Naive thymus-derived CD8-positive, alpha-beta T cell (primary cell): Measurements from ENCODE around the gene ARMC3. TPM values are rescaled to one million over a fixed set of nuclear protein-coding genes. Genes with fewer than 3 reads are reported as not detected.
A peak's percentile ranks its signal among the peaks of the same experiment; 100 is the strongest.
"Not testable (repeated sequence)": the region's sequence is repeated elsewhere in the genome, so short reads cannot be mapped to it uniquely, and the experiment has no call there.

Source experiments
- ATAC-seq, 2 donors: fragments of 150-1000 bp; cut with Tn5 transposase in 1 of 2; sonication (Bioruptor Pico), chemical (Tn5 transposase) in 1 of 2; 1 replicate in 1 of 2; 2 replicates in 1 of 2; pipeline ENCODE4 v1.10.0; 2021; ENCODE audit warnings: mild to moderate bottlenecking in 2 of 2, moderate library complexity in 2 of 2
- POLR2A ChIA-PET: fragments of 350-600 bp; sonication (Branson Sonifier 250); formaldehyde crosslinking; loops from one replicate; lab custom pipeline; 2021; ENCODE audit warnings: antibody characterized with exemption; lab: Charles Lee
- DNase-seq, 10 donors: peaks; one replicate each; pipeline versions ENCODE4 v3.0.0 to v3.0.0-alpha.2; 2020 to 2022
- H3K27ac Mint-ChIP-seq, 10 donors: one replicate each; pipeline ENCODE4 v1.8.0; 2020 to 2022; ENCODE audit warnings: mild to moderate bottlenecking in 10 of 10, mixed read lengths in 10 of 10, moderate library complexity in 4 of 10, inconsistent platforms in 1 of 10
- H3K27me3 Mint-ChIP-seq, 5 donors: one replicate each; pipeline ENCODE4 v1.8.0; 2021 to 2022; ENCODE audit warnings: mixed read lengths in 5 of 5
- H3K36me3 Mint-ChIP-seq, 3 donors: one replicate each; pipeline ENCODE4 v1.8.0; 2020 to 2022; ENCODE audit warnings: mixed read lengths in 3 of 3, mild to moderate bottlenecking in 2 of 3, inconsistent platforms in 1 of 3
- H3K4me1 Mint-ChIP-seq, 4 donors: one replicate each; pipeline ENCODE4 v1.8.0; 2021 to 2022; ENCODE audit warnings: mixed read lengths in 4 of 4
- H3K4me3 Mint-ChIP-seq, 10 donors: one replicate each; pipeline ENCODE4 v1.8.0; 2020 to 2022; ENCODE audit warnings: mild to moderate bottlenecking in 10 of 10, mixed read lengths in 10 of 10, moderate library complexity in 6 of 10, inconsistent platforms in 1 of 10
- H3K9me3 Mint-ChIP-seq, 9 donors: one replicate each; pipeline ENCODE4 v1.8.0; 2020 to 2022; ENCODE audit warnings: mixed read lengths in 9 of 9, mild to moderate bottlenecking in 3 of 9, inconsistent platforms in 1 of 9, moderate library complexity in 1 of 9
- polyA plus RNA-seq, 3 donors: library from polyadenylated mRNA; unstranded; fragments of 300-500 nt; fragmentation: Illumina TruSeq; gene quantifications; one replicate each; pipeline ENCODE4 v1.2.3, GENCODE V29; 2021
- total RNA-seq, 8 experiments: library from RNA in 2 of 8; stranded (reverse) in 2 of 8; gene quantifications; one replicate each; pipeline ENCODE4 v1.2.3 and lab custom pipeline; 2021 to 2026

Gene ARMC3
- total and polyA plus RNA-seq, 5 experiments from 2014 or later = not detected

DNA sequence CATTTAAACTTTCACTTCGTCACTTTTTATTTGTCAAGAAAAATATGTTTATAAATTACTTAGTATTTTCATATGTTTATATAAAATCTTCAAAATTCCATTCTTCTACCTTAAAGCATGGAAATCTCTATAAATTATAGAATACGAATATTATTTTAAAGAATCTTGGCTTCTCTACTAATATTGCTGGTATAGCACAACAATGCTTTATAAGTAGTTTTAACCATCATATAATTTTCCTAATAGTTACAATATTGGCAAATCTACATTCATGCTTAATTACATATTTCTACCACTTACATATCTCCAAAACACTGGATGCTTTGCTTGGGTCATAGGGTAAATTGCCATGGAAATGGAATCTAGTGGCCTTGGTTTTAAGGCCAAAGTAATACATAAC, 21.1 kb upstream of the ARMC3 start:
- peaks cover 8 to 75% (median 38%) of the 10 kb centered on the region in 9 donors for H3K9me3 Mint-ChIP-seq
- H3K4me1 Mint-ChIP-seq = no peaks in the 10 kb centered on the region
- no peak for ATAC-seq

DNA sequence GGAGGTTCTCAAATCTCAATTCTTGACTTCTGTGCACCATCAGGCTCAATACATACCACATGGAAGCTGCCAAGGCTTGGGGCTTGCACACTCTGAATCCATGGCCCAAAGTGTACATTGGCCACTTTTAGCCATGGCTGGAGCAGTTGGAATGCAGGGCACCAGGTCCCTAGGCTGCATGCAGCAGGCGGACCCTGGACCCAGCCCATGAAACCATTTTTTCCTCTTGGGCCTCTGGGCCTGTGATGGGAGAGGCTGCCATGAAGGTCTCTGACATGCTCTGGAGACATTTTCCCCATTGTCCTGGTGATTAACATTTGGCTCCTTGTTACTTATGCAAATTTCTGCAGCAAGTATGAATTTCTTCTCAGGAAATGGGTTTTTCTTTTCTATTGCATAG, 19.0 kb upstream of the ARMC3 start:
- DNase-seq (no peak), ATAC-seq (no peak)
- POLR2A ChIA-PET = no interaction called here
- no peak overlapping the region for H3K27ac Mint-ChIP-seq
- H3K27me3 Mint-ChIP-seq = no peaks in the 10 kb centered on the region
- peaks cover 0 to 61% (median 27%) of the 10 kb centered on the region in 9 donors for H3K9me3 Mint-ChIP-seq
- peaks cover 0 to 10% (median 3%) of the 10 kb centered on the region in 4 donors for H3K4me1 Mint-ChIP-seq
- H3K36me3 Mint-ChIP-seq = peaks cover 0 to 40% (median 24%) of the 10 kb centered on the region in 3 donors
- no peak overlapping the region for H3K4me3 Mint-ChIP-seq

More for the DNA sequence above, 21.1 kb upstream of the ARMC3 start:
- no peak for DNase-seq
- no peaks in the 10 kb centered on the region for H3K27me3 Mint-ChIP-seq
- POLR2A ChIA-PET = no interaction called here
- H3K4me3 Mint-ChIP-seq = no peak overlapping the region
- no peak overlapping the region for H3K27ac Mint-ChIP-seq
- H3K36me3 Mint-ChIP-seq = peaks cover 0 to 46% (median 30%) of the 10 kb centered on the region in 3 donors

DNA sequence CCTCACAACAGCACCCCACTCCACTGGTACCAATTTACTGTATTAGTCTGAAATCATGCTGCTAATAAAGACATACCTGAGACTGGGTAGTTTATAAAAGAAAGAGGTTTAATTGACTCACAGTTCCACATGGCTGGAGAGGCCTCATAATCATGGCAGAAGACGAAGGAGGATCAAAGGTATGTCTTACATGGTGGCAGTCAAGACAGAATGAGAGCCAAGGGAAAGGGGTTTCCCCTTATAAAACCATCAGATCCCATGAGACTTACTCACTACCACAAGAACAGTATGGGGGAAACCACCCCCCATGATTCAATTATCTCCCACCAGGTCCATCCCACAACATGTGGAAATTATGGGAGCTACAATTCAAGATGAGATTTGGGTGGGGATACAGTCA, 18.2 kb upstream of the ARMC3 start:
- POLR2A ChIA-PET, DNase-seq, ATAC-seq, H3K27ac Mint-ChIP-seq, H3K4me3 Mint-ChIP-seq, H3K27me3 Mint-ChIP-seq: not testable (repeated sequence)
- peaks cover 0 to 59% (median 27%) of the 10 kb centered on the region in 9 donors for H3K9me3 Mint-ChIP-seq
- peaks cover 0 to 10% (median 3%) of the 10 kb centered on the region in 4 donors for H3K4me1 Mint-ChIP-seq
- peaks cover 0 to 38% (median 19%) of the 10 kb centered on the region in 3 donors for H3K36me3 Mint-ChIP-seq

DNA sequence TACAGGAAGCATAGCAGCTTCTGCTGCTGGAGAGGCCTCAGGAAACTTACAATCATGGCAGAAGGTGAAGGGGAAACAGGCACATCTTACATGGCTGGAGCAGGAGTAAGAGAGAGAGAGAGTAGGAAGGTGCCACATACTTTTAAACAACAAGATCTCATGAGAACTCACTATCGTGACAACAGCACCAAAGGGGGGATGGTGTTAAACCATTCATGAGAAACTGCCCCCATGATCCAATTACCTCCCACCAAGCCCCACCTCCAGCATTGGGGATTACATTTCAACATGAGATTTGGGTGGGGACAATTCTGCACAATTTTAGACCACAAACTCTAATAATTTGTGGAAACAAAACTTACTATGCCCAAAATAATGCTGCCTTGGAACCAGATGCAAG, 16.8 kb upstream of the ARMC3 start:
- Mint-ChIP-seq H3K4me3 (no peak overlapping the region), H3K27me3 (peaks cover 0 to 2% (median 0%) of the 10 kb centered on the region in 5 donors), H3K27ac (peak overlapping the region in 1 of 10 donors; percentile 68), H3K9me3 (peaks cover 0 to 46% (median 27%) of the 10 kb centered on the region in 9 donors), H3K36me3 (peaks cover 0 to 28% (median 15%) of the 10 kb centered on the region in 3 donors), H3K4me1 (peaks cover 0 to 10% (median 3%) of the 10 kb centered on the region in 4 donors)
- no peak for ATAC-seq
- POLR2A ChIA-PET = no interaction called here
- DNase-seq = no peak

DNA sequence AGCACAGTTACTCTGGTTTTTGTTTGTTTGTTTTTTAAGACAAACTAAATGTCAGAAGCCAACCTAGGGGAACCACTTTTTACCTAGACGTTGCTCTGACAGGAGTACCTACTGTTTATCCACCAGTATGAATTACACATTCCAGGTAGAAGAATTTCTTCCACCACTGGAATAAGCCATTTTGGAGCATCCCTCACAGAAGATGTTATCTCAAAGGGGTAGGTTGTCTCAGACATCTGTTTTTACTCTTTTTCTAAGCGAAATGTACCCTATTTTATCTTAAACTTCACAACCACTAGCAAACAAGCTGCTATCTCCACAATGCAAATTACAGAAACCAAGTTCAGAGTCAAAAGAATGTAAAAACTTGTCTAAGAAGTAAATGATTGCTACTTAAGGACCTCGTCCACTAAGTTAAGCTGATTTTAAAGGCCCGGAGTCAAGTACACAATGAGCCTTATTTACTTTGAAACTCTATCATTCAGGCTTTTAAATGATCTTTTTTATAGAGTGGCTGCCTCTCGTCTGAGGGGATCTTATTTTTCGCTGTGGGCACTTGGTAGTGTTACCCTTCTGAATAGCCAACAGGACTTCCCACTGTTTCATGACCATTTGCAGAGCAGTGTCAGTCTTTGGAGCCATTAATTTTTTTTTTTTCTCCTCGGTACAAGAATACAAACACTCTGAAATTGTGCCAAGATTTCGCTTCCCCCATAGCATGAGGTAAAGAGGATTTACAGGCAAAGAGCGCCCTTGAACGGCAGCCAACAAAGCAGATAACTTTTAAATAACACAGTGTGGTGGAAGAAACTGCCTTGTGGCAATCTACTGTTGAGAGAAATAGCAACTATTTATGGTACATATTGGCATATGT, 15.7 kb upstream of the ARMC3 start:
- Mint-ChIP-seq H3K4me1 (peaks cover 0 to 10% (median 3%) of the 10 kb centered on the region in 4 donors), H3K27me3 (peaks cover 0 to 2% (median 0%) of the 10 kb centered on the region in 5 donors), H3K4me3 (no peak overlapping the region), H3K36me3 (peaks cover 0 to 28% (median 15%) of the 10 kb centered on the region in 3 donors), H3K27ac (peak overlapping the region in 2 of 10 donors; percentile 1 to 24), H3K9me3 (peaks cover 0 to 45% (median 27%) of the 10 kb centered on the region in 9 donors)
- POLR2A ChIA-PET = no interaction called here
- no peak for DNase-seq
- no peak for ATAC-seq

DNA sequence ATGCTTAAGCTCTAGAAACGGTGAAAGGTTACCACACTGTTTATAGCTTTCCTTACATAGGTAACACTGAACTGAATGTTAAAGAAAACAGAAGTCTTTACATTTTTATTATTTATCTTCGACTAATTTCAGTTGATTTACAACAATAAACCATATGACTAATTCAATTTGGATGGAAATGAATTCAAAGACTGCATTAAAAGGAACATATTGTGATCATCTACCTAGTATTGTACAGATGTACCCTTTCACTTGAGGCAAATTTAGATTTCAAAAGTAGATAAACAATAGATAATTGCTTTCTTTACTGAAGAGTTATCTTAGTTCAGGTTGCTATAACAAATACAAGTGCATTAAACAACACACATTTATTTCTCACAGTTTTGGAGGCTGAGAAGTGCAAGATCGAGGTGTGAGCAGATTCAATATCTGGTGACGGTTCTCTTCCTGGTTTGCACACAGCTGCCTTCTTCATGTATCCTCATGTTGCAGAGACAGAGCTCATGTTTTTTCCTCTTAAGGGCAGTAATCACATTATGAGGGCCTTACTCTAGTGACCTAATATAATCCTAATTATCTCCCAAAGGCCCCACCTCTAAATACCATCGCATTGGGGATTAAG, 15.0 kb upstream of the ARMC3 start:
- H3K4me3 Mint-ChIP-seq = peak overlapping the region in 1 of 10 donors; percentile 12
- POLR2A ChIA-PET = interaction anchor here (0.5 kb wide), 1 partner anchor 969 kb away, joined by 4 read pairs; no protein-coding TSS in a partner anchor
- DNase-seq (peak in 1 of 10 donors; percentile 14), ATAC-seq (no peak)
- peaks cover 0 to 10% (median 3%) of the 10 kb centered on the region in 4 donors for H3K4me1 Mint-ChIP-seq
- H3K9me3 Mint-ChIP-seq = peaks cover 0 to 38% (median 20%) of the 10 kb centered on the region in 9 donors
- peaks cover 0 to 3% (median 0%) of the 10 kb centered on the region in 5 donors for H3K27me3 Mint-ChIP-seq
- H3K36me3 Mint-ChIP-seq = peaks cover 0 to 20% (median 10%) of the 10 kb centered on the region in 3 donors
- H3K27ac Mint-ChIP-seq = peak overlapping the region in 2 of 10 donors; percentile 4 to 66

DNA sequence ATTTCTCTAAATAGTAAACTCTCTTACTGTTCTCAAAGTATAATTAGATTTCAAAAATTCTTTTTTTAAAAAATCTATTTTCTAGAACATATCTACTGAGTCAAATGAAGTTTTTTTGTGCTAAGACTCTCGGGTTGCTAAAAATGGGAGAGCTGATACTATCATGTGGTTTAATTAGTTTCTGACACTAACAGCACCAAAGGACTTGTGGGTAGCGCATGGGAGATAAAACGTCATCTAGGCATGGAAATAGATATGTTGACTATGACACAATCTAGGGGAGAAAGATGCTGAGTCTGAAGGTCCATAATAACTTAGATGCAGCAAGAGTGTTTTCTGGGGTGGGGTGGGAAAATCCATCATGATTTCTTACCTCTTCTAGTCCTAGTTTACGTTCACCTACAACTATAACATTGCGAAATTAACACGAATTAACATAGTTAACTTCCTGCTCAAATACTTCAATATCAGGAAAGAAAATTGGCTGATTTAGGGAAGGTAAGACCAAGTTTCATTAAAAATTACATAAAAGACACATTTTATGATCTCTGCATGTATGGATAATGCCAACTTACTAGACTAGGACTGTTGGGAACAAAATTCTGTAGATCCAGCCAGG, 14.3 kb upstream of the ARMC3 start:
- peaks cover 0 to 5% (median 0%) of the 10 kb centered on the region in 5 donors for H3K27me3 Mint-ChIP-seq
- H3K36me3 Mint-ChIP-seq = peaks cover 0 to 14% (median 10%) of the 10 kb centered on the region in 3 donors
- H3K4me3 Mint-ChIP-seq = no peak overlapping the region
- DNase-seq = peak in 1 of 10 donors; percentile 15
- ATAC-seq = no peak
- H3K27ac Mint-ChIP-seq = peak overlapping the region in 2 of 10 donors; percentile 4 to 70
- POLR2A ChIA-PET = no interaction called here
- peaks cover 0 to 10% (median 3%) of the 10 kb centered on the region in 4 donors for H3K4me1 Mint-ChIP-seq
- H3K9me3 Mint-ChIP-seq = peaks cover 0 to 31% (median 16%) of the 10 kb centered on the region in 9 donors

DNA sequence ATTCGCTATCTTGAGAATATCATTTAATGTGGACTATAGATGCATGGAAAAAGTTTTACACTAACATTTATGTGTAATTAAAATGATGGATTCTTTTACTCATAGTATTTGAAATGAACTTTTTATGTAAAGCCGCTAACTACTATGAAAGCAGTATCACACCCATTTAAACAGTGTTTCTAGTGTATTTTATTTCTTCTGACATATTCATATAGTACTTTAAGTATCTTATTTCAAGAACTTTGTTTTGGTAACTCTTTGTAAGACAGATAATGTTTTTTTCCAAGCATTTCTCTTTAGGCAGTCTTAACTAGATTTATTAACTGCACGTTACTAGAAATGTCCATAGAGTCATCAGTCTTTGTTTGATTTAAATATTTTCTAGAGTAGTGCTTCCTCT, 12.5 kb upstream of the ARMC3 start:
- no peak overlapping the region for H3K27ac Mint-ChIP-seq
- peaks cover 0 to 5% (median 0%) of the 10 kb centered on the region in 5 donors for H3K27me3 Mint-ChIP-seq
- POLR2A ChIA-PET = interaction anchor here (0.6 kb wide), 1 partner anchor 1219 kb away, joined by 10 read pairs; no protein-coding TSS in a partner anchor

DNA sequence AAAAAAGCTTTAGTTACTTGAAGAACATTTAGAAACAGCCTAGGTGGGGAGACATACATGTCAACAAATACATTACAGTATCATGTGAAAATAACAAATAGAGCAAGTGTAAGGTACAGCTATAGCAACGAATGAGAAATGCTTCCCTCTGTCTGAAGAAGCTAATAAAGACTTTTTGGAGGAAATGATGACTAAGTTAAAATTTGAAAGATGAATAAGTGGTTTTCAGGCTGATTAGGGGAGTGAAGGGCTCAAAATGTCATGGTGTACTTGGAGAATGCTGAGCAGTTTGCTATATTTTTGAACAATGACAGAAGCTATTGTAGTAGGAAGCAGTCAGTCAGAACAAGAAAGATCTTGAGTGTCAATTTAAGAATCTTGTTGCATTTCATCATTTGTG, 2.8 kb upstream of the ARMC3 start:
- DNase-seq (no peak), ATAC-seq (no peak)
- H3K4me3 Mint-ChIP-seq = no peak overlapping the region
- H3K36me3 Mint-ChIP-seq = peaks cover 0 to 11% (median 10%) of the 10 kb centered on the region in 3 donors
- H3K4me1 Mint-ChIP-seq = peaks cover 0 to 5% (median 0%) of the 10 kb centered on the region in 4 donors
- H3K27me3 Mint-ChIP-seq = peaks cover 0 to 11% (median 5%) of the 10 kb centered on the region in 5 donors
- H3K27ac Mint-ChIP-seq = no peak overlapping the region
- POLR2A ChIA-PET = no interaction called here
- H3K9me3 Mint-ChIP-seq = peaks cover 0 to 10% (median 6%) of the 10 kb centered on the region in 9 donors

More for the DNA sequence above, 12.5 kb upstream of the ARMC3 start:
- no peak overlapping the region for H3K4me3 Mint-ChIP-seq
- H3K9me3 Mint-ChIP-seq = peaks cover 0 to 14% (median 6%) of the 10 kb centered on the region in 9 donors
- ATAC-seq (no peak), DNase-seq (no peak)
- H3K4me1 Mint-ChIP-seq = peaks cover 0 to 10% (median 3%) of the 10 kb centered on the region in 4 donors
- peaks cover 0 to 5% (median 0%) of the 10 kb centered on the region in 3 donors for H3K36me3 Mint-ChIP-seq

DNA sequence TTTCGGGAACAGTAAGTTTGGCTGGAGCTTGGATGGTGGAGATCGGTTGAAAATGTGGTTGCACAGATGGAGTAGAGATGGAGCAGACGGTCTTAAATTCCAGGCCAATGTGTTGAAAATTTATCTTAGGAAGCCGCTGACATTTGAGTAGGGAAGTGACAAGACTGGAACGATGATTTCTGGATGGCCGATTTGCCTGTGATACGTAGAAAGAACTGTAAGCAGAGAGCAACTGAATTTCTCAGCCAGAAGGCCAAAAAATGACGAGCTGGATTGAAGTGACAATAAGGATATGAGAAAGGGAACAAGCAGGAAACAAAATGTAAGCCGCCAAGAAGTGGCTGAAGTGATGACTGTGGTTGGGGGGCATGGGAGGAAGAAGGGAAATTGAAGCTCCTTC, 687 bp upstream of the ARMC3 start:
- DNase-seq = no peak
- no peak overlapping the region for H3K27ac Mint-ChIP-seq
- peaks cover 0 to 5% (median under 1%) of the 10 kb centered on the region in 4 donors for H3K4me1 Mint-ChIP-seq
- POLR2A ChIA-PET = no interaction called here
- peaks cover 0 to 4% (median 0%) of the 10 kb centered on the region in 9 donors for H3K9me3 Mint-ChIP-seq
- peaks cover 0 to 3% (median 2%) of the 10 kb centered on the region in 3 donors for H3K36me3 Mint-ChIP-seq
- no peak for ATAC-seq
- no peak overlapping the region for H3K4me3 Mint-ChIP-seq
- H3K27me3 Mint-ChIP-seq = peaks cover 0 to 6% (median 2%) of the 10 kb centered on the region in 5 donors

DNA sequence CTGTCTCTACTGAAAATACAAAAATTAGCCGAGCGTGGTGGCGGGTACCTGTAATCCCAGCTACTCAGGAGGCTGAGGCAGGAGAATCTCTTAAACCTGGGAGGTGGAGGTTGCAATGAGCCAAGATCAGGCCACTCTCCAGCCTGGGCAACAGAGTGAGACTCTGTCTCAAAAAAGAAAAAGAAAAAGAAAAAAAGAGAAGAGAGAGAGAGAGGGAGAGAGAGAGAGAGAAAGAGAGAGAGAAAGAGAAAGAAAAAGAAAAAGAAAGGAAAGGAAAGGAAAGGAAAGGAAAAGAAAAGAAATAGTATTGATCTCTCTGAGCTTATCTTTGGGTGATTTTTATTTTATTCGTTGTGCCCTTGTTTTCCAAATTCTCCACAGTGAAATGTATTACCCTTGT, 1.2 kb downstream of the ARMC3 start:
- not testable (repeated sequence) for DNase-seq
- Mint-ChIP-seq H3K4me3 (peak overlapping the region in 2 of 10 donors; percentile 36 to 46), H3K27ac (peak overlapping the region in 3 of 10 donors; percentile 50 to 81 (median 70))

DNA sequence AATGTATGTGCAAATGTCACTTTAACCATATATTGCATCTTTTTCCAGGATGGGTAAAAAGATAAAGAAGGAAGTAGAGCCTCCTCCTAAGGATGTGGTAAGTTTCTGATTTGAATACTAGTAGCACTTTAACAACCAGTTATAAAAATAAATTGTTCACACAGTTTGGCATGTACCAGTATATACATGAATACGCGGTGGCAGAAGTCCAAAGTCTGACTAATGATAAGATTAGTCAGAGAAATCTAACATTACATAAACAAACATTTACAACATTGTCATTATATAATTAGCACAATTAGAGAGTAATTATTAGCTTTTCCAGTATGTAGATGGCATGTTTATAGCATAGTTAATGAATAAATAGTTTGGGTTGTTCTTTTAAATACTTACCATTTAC, 4.1 kb downstream of the ARMC3 start:
- Mint-ChIP-seq H3K27ac (no peak overlapping the region), H3K27me3 (peaks cover 0 to 6% (median 2%) of the 10 kb centered on the region in 5 donors), H3K36me3 (no peaks in the 10 kb centered on the region), H3K4me3 (no peak overlapping the region), H3K9me3 (no peaks in the 10 kb centered on the region), H3K4me1 (peaks cover 0 to 5% (median 2%) of the 10 kb centered on the region in 4 donors)
- DNase-seq = no peak
- POLR2A ChIA-PET = no interaction called here
- ATAC-seq = no peak

More for the DNA sequence above, 1.2 kb downstream of the ARMC3 start:
- POLR2A ChIA-PET, ATAC-seq, H3K36me3 Mint-ChIP-seq, H3K9me3 Mint-ChIP-seq, H3K27me3 Mint-ChIP-seq, H3K4me1 Mint-ChIP-seq: not testable (repeated sequence)
